Neural cell (in vitro differentiated cells): Measurements from ENCODE around the gene COLEC11. TPM values are rescaled to one million over a fixed set of nuclear protein-coding genes. Genes with fewer than 3 reads are reported as not detected.

Experiments
- H2AFZ ChIP-seq: fragments of 200-600, 300-800 bp; sonication (generic), shearing (Covaris generic); 2 replicates; pipeline ENCODE4 v1.6.0; 2014; ENCODE audit warnings: low read depth, mild to moderate bottlenecking, antibody characterized with exemption, low read length, moderate library complexity
- H3F3A ChIP-seq: fragments of 200-600 bp; shearing (Covaris generic); 2 replicates; pipeline ENCODE4 v1.6.1; 2016; ENCODE audit warnings: mild to moderate bottlenecking, moderate library complexity, mixed read lengths, antibody characterized with exemption, low read length; ENCODE audit not compliant: insufficient read depth, poor library complexity, severe bottlenecking
- H3K27ac ChIP-seq: fragments of 200-600, 300-800 bp; sonication (generic), shearing (Covaris generic); 2 replicates; pipeline ENCODE4 v1.5.1; 2014; ENCODE audit warnings: mild to moderate bottlenecking, low read length, moderate library complexity
- H3K27me3 ChIP-seq: fragments of 300-800, 200-600 bp; sonication (generic), shearing (Covaris generic); 2 replicates; pipeline ENCODE4 v1.6.0; 2014; ENCODE audit warnings: mild to moderate bottlenecking, low read depth, low read length, moderate library complexity; ENCODE audit not compliant: insufficient read depth
- H3K36me3 ChIP-seq: fragments of 300-800, 200-600 bp; sonication (generic), shearing (Covaris generic); 2 replicates; pipeline ENCODE4 v1.5.1; 2014; ENCODE audit warnings: mild to moderate bottlenecking, antibody characterized with exemption, low read length, moderate library complexity; ENCODE audit not compliant: insufficient read depth
- H3K4me2 ChIP-seq: fragments of 300-800, 200-600 bp; sonication (generic), shearing (Covaris generic); 2 replicates; pipeline ENCODE4 v1.6.0; 2014; ENCODE audit warnings: mild to moderate bottlenecking, low read length
- H3K4me3 ChIP-seq: fragments of 300-800, 200-600 bp; sonication (generic), shearing (Covaris generic); 2 replicates; pipeline ENCODE4 v1.5.1; 2014; ENCODE audit warnings: mild to moderate bottlenecking, low read length, moderate library complexity
- H3K79me2 ChIP-seq: fragments of 200-600 bp; shearing (Covaris generic); replicated peaks from 2 replicates; pipeline ENCODE4 v1.6.0; 2014; ENCODE audit warnings: mild to moderate bottlenecking, low read length, moderate library complexity; ENCODE audit not compliant: insufficient read depth
- H3K9ac ChIP-seq: fragments of 300-800, 200-600 bp; sonication (generic), shearing (Covaris generic); 2 replicates; pipeline ENCODE4 v1.6.1; 2016; ENCODE audit warnings: mild to moderate bottlenecking, low read length, mixed read lengths
- H3K9me2 ChIP-seq: fragments of 200-600 bp; shearing (Covaris generic); 2 replicates; pipeline ENCODE4 v1.6.1; 2016; ENCODE audit warnings: mild to moderate bottlenecking, low read length, mixed read lengths; ENCODE audit not compliant: insufficient read depth
- H3K9me3 ChIP-seq: fragments of 200-600, 300-800 bp; sonication (generic), shearing (Covaris generic); 2 replicates; pipeline ENCODE4 v1.6.1; 2016; ENCODE audit warnings: mild to moderate bottlenecking, mixed run types, low read length, moderate library complexity, mixed read lengths
- H4K20me1 ChIP-seq: fragments of 200-600 bp; shearing (Covaris generic); 2 replicates; pipeline ENCODE4 v1.6.1; 2016; ENCODE audit warnings: mild to moderate bottlenecking, mixed run types; ENCODE audit not compliant: insufficient read depth
- CTCF ChIP-seq: fragments of 450-650 bp; IDR thresholded peaks from 2 replicates; pipeline ENCODE4 v1.5.1; 2014; ENCODE audit warnings: antibody characterized with exemption, mild to moderate bottlenecking, moderate library complexity; ENCODE audit not compliant: poor library complexity, severe bottlenecking
- EP300 ChIP-seq: fragments of 450-650 bp; conservative IDR thresholded peaks from 2 replicates; pipeline ENCODE4 v1.6.1; 2014; ENCODE audit warnings: antibody characterized with exemption, mild to moderate bottlenecking, moderate library complexity; ENCODE audit not compliant: poor library complexity, severe bottlenecking
- EZH2 ChIP-seq: fragments of 200-600, 300-800 bp; shearing (Covaris generic), sonication (generic); IDR thresholded peaks from 2 replicates; pipeline ENCODE4 v1.6.1; 2014; ENCODE audit warnings: antibody characterized with exemption, low read length, borderline replicate concordance, mild to moderate bottlenecking; ENCODE audit not compliant: insufficient read depth, poor library complexity, severe bottlenecking
- MXI1 ChIP-seq: fragments of 450-650 bp; conservative IDR thresholded peaks from 2 replicates; pipeline ENCODE4 v1.6.1; 2014; ENCODE audit warnings: antibody characterized with exemption, mild to moderate bottlenecking; ENCODE audit not compliant: poor library complexity, severe bottlenecking
- POLR2AphosphoS5 ChIP-seq: IDR thresholded peaks from 2 replicates; pipeline ENCODE4 v1.6.1; 2012
- RAD21 ChIP-seq: fragments of 450-650 bp; conservative IDR thresholded peaks from 2 replicates; pipeline ENCODE4 v1.6.1; 2014; ENCODE audit warnings: antibody characterized with exemption, mild to moderate bottlenecking, moderate library complexity
- REST ChIP-seq: IDR thresholded peaks from 2 replicates; pipeline ENCODE4 v1.6.1; 2012; ENCODE audit warnings: borderline replicate concordance
- SMC3 ChIP-seq: fragments of 450-650 bp; conservative IDR thresholded peaks from 2 replicates; pipeline ENCODE4 v1.6.1; 2014; ENCODE audit warnings: antibody characterized with exemption, mild to moderate bottlenecking, moderate library complexity; ENCODE audit not compliant: poor library complexity
- TAF1 ChIP-seq: IDR thresholded peaks from 2 replicates; pipeline ENCODE4 v1.6.1; 2012; ENCODE audit warnings: low read depth
- polyA plus RNA-seq: library from polyadenylated mRNA; depleted of rRNA; stranded (reverse); fragments of >200 nt; gene quantifications from 2 replicates; pipeline ENCODE4 v1.2.3, GENCODE V29; 2014

The COLEC11 gene
- polyA plus RNA-seq, 1 donor from 2014 or later: 4.0 TPM

- Histone ChIP-seq H3K79me2 (no peaks in the 10 kb centered on the region), H3K27ac (no peak overlapping the region), H3K4me3 (no peak overlapping the region), H3K36me3 (no peaks in the 10 kb centered on the region), H4K20me1 (no peaks in the 10 kb centered on the region), H3F3A (no peaks in the 10 kb centered on the region), H2AFZ (no peak overlapping the region), H3K9me3 (no peaks in the 10 kb centered on the region), H3K4me2 (no peak overlapping the region), H3K9ac (no peak overlapping the region), H3K27me3 (no peaks in the 10 kb centered on the region), H3K9me2 (no peaks in the 10 kb centered on the region)
- no peak for TF ChIP-seq TAF1
- no peak for TF ChIP-seq RAD21
- no peak for TF ChIP-seq REST
- no peak for TF ChIP-seq SMC3
- TF ChIP-seq POLR2AphosphoS5: no peak
- no peak for TF ChIP-seq EP300
- TF ChIP-seq CTCF: no peak
- TF ChIP-seq EZH2: no peak
Observed at GRCh38 chr2:3662239-3662638, 67.3 kb downstream of the COLEC11 start.

- Histone ChIP-seq H3K9ac (no peak overlapping the region), H3K9me3 (no peaks in the 10 kb centered on the region), H2AFZ (no peak overlapping the region), H3K27ac (no peak overlapping the region), H4K20me1 (no peaks in the 10 kb centered on the region), H3K4me3 (no peak overlapping the region), H3K9me2 (no peaks in the 10 kb centered on the region), H3K36me3 (no peaks in the 10 kb centered on the region), H3K4me2 (no peak overlapping the region), H3K27me3 (no peaks in the 10 kb centered on the region), H3F3A (no peaks in the 10 kb centered on the region), H3K79me2 (no peaks in the 10 kb centered on the region)
- no peak for TF ChIP-seq EP300
- TF ChIP-seq POLR2AphosphoS5: no peak
- no peak for TF ChIP-seq MXI1
- no peak for TF ChIP-seq TAF1
- TF ChIP-seq REST: no peak
- TF ChIP-seq RAD21: no peak
- no peak for TF ChIP-seq EZH2
- no peak for TF ChIP-seq SMC3
- no peak for TF ChIP-seq CTCF
Observed at GRCh38 chr2:3664118-3664517, 69.2 kb downstream of the COLEC11 start.
